Measurements from ENCODE around the gene SAA1.

DNA sequence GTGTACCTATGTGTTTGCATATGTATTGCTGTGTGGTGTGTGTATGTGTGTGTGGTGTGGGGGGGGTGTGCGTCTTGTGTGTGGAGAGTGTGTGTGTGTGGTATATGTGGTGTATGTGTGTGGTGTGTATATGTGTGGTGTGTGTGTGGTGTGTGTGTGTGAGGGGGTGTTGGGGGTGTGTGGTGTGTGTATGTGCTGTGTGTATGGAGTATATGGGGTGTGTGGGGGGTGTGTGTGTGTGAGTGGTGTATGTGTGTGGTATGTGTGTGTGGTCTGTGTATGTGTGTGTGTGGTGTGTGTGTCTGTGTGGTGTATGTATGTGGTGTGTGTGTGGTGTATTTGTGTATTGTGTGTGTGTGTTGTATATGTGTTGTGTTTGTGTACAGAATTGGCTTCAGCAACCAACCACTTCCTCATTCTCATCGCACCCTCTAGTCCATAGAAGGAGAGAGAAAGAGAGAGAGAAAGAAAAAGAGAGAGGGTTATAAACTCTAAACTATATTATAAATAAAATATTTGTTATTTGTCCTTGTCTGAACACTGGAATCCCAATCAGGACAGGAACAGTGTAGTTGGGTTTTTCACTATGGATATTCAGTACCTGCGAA, 43.1 kb upstream of the SAA1 start:
- TF ChIP-seq, protein P1, sequence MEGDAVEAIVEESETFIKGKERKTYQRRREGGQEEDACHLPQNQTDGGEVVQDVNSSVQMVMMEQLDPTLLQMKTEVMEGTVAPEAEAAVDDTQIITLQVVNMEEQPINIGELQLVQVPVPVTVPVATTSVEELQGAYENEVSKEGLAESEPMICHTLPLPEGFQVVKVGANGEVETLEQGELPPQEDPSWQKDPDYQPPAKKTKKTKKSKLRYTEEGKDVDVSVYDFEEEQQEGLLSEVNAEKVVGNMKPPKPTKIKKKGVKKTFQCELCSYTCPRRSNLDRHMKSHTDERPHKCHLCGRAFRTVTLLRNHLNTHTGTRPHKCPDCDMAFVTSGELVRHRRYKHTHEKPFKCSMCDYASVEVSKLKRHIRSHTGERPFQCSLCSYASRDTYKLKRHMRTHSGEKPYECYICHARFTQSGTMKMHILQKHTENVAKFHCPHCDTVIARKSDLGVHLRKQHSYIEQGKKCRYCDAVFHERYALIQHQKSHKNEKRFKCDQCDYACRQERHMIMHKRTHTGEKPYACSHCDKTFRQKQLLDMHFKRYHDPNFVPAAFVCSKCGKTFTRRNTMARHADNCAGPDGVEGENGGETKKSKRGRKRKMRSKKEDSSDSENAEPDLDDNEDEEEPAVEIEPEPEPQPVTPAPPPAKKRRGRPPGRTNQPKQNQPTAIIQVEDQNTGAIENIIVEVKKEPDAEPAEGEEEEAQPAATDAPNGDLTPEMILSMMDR (conservative IDR thresholded peaks at IDR 0.05 in 1 of 2, IDR thresholded peaks at IDR 0.05 in 1 of 2; ENCODE audit: extremely low read depth in 1 of 2, insufficient read depth in 1 of 2, low read depth in 1 of 2, low read length in 2 of 2): no peak
- no peak for TF ChIP-seq EZH2 (IDR thresholded peaks at IDR 0.05; ENCODE audit: borderline replicate concordance, low read length)

Data from mammary epithelial cell (primary cell).